Tibial nerve (tissue), 4 donors: ENCODE results near the gene NUDT13. TPM values are rescaled to one million over a fixed set of nuclear protein-coding genes. Genes with fewer than 3 reads are reported as not detected.
A peak's percentile ranks its signal among the peaks of the same experiment; 100 is the strongest.

ENCODE experiments used
- DNase-seq, 2 donors: peaks; one replicate each; pipeline ENCODE4 v3.0.0-alpha.2; 2019; ENCODE audit warnings: low spot score in 2 of 2
- H3K27ac ChIP-seq, 4 donors: fragments of 200-600 bp; sonication (generic) in 3 of 4; one replicate each; pipeline ENCODE4 v1.5.1; 2017 to 2019; ENCODE audit warnings: mild to moderate bottlenecking in 1 of 4
- H3K27me3 ChIP-seq, 2 donors: fragments of 200-600 bp; sonication (generic) in 1 of 2; one replicate each; pipeline versions ENCODE4 v1.5.1 to v1.6.0; 2017 to 2019
- H3K36me3 ChIP-seq, 3 donors: fragments of 200-600 bp; sonication (generic); one replicate each; pipeline ENCODE4 v1.5.1; 2018 to 2019
- H3K4me1 ChIP-seq, 4 donors: fragments of 200-600 bp; sonication (generic) in 3 of 4; one replicate each; pipeline ENCODE4 v1.5.1; 2017 to 2019
- H3K4me3 ChIP-seq, 4 donors: fragments of 200-600 bp; sonication (generic) in 3 of 4; one replicate each; pipeline ENCODE4 v1.5.1; 2017 to 2019; ENCODE audit warnings: mild to moderate bottlenecking in 1 of 4, moderate library complexity in 1 of 4
- H3K9me3 ChIP-seq, 4 donors: fragments of 200-600 bp; sonication (generic) in 3 of 4; one replicate each; pipeline ENCODE4 v1.5.1; 2017 to 2019
- CTCF ChIP-seq, 5 experiments: fragments of 200-600 bp in 3 of 5; fragments of 450-650 bp in 2 of 5; sonication (generic) in 3 of 5; IDR thresholded peaks; one replicate each; pipeline ENCODE4 v1.5.1; 2016 to 2019; ENCODE audit warnings: antibody characterized with exemption in 5 of 5, mild to moderate bottlenecking in 3 of 5, moderate library complexity in 2 of 5
- EP300 ChIP-seq, 2 donors: sonication (generic); formaldehyde crosslinking; IDR thresholded peaks; one replicate each; pipeline ENCODE4 v1.6.1; 2017; ENCODE audit warnings: antibody characterized with exemption in 2 of 2, mild to moderate bottlenecking in 1 of 2
- POLR2A ChIP-seq, 2 donors: fragments of 450-650 bp; IDR thresholded peaks; one replicate each; pipeline ENCODE4 v1.6.1; 2017; ENCODE audit warnings: antibody characterized with exemption in 2 of 2, mild to moderate bottlenecking in 2 of 2, moderate library complexity in 2 of 2
- WGBS, 2 donors: methylation state at CpG; one replicate each; pipeline ENCODE4 v1.1.5; 2018; 5-methylcytosine and 5-hydroxymethylcytosine counted together
- total RNA-seq, 4 donors: library from RNA; depleted of rRNA; stranded (reverse); fragments of >200 nt; gene quantifications; one replicate each; pipeline ENCODE4 v1.1.0, GENCODE V29; 2016

NUDT13 gene
- 10 to 100 TPM in 1 of 4 donors, 1 to 10 TPM in 3; 1.2 to 10.5 (median 4.2) TPM for total RNA-seq

GRCh38 chr10:73110345-73110849, at the start of gene NUDT13:
Gene NUDT13 (plus strand): TSS chr10:73110455. CDS start chr10:73114366, 3,911 bp downstream.
- peak; percentile 57 to 97 for TF ChIP-seq EP300 (IDR thresholded peaks at IDR 0.05)
- TF ChIP-seq POLR2A (IDR thresholded peaks at IDR 0.05): peak in 1 of 2 donors; percentile 44
- no peak for TF ChIP-seq CTCF (IDR thresholded peaks at IDR 0.05)
- Histone ChIP-seq H3K27me3 (no peaks in the 10 kb centered on the region), H3K27ac (peak within 1 kb of the TSS; percentile 18 to 87 (median 76)), H3K36me3 (peaks cover 0 to 6% (median 0%) of the 10 kb centered on the region in 3 donors), H3K4me3 (peak within 1 kb of the TSS; percentile 22 to 58 (median 38)), H3K4me1 (peaks cover 0 to 6% (median 0%) of the 10 kb centered on the region in 4 donors), H3K9me3 (no peaks in the 10 kb centered on the region)
- DNase-seq: peak; percentile 55 to 74
- 0 to 3% methylated on average over 5 of the region's 5 CpGs for WGBS, 2 donors

DNA sequence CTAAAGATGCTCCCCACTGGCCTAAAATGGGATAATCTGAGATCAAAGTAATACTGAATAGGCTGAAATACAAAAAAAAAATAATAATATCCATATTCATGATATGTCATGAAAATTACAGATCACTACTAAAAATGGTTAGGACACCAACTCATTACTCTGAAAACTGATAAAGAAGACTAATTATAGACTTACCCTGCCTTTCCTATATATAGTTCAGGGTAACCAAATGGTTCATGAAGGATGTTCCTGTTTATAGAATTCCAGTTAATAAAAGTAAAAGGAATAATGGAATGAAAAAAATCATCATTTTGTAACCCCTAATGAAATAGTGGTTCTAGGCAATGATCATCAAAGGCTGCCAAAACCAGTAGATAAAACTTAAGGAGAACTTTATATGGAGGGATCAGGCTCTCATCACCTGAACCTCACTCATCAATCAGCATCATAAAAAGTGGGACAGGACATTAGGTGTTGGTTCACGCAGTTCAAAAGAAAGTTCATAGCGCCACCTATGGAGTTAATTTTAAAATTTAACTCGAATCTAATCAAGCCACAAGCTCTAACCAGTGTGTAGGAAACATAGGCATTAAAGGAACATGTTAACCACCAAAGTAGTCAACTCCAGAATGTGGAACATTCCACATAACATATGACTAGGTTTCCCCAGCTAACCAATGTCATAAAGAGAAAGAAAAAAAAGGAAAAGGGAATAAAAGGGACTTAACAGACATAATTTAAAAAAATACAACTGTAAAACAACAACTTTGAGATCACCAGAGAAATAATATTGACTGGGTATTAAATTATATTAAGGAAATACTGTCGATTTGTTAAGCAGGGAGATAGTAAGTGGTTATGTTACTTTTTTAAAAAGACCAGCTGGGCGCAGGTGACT, 49.3 kb upstream of the NUDT13 start:
- Histone ChIP-seq H3K36me3 (peaks cover 0 to 36% (median 0%) of the 10 kb centered on the region in 3 donors), H3K4me1 (no peaks in the 10 kb centered on the region), H3K27me3 (no peaks in the 10 kb centered on the region), H3K27ac (no peak overlapping the region), H3K4me3 (no peak overlapping the region), H3K9me3 (no peaks in the 10 kb centered on the region)
- TF ChIP-seq POLR2A (IDR thresholded peaks at IDR 0.05) (no peak), CTCF (IDR thresholded peaks at IDR 0.05) (peak in 2 of 5 experiments; percentile 33 to 38)
- 42 to 44% methylated on average over 5 of the region's 5 CpGs for WGBS, 2 donors
- no peak for DNase-seq

DNA sequence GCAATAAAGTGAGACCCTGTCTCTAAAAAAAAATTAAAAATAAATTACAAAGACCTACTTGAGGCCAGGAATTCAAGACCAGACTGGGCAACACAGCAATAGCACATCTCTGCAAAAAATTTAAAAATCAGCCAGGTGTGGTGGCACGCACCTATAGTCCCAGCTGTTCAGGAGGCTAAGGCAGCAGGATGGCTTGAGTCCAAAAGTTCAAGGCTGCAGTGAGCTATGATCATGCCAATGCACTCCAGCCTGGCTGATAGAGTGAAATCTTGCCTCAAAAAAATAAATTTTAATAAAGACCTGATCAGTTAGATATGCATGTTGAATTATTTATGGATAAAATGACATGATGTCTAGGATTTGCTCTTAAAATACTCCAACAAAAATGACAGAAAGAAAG, 48.5 kb upstream of the NUDT13 start:
- no peak for TF ChIP-seq POLR2A (IDR thresholded peaks at IDR 0.05)
- TF ChIP-seq EP300 (IDR thresholded peaks at IDR 0.05): no peak
- TF ChIP-seq CTCF (IDR thresholded peaks at IDR 0.05): no peak
- Histone ChIP-seq H3K9me3 (no peaks in the 10 kb centered on the region), H3K27ac (no peak overlapping the region), H3K4me3 (no peak overlapping the region), H3K36me3 (peaks cover 0 to 36% (median 0%) of the 10 kb centered on the region in 3 donors), H3K4me1 (no peaks in the 10 kb centered on the region), H3K27me3 (no peaks in the 10 kb centered on the region)
- WGBS, 2 donors: 93 to 96% methylated on average over 1 of the region's 1 CpG
- DNase-seq: no peak

GRCh38 chr10:73065441-73065840, 44.8 kb upstream of the NUDT13 start:
- Histone ChIP-seq H3K4me3 (no peak overlapping the region), H3K4me1 (no peaks in the 10 kb centered on the region), H3K9me3 (no peaks in the 10 kb centered on the region), H3K27me3 (no peaks in the 10 kb centered on the region), H3K36me3 (peaks cover 0 to 40% (median 0%) of the 10 kb centered on the region in 3 donors), H3K27ac (no peak overlapping the region)
- TF ChIP-seq EP300 (IDR thresholded peaks at IDR 0.05) (no peak), POLR2A (IDR thresholded peaks at IDR 0.05) (no peak), CTCF (IDR thresholded peaks at IDR 0.05) (no peak)
- DNase-seq: no peak
- WGBS, 2 donors: 81 to 93% methylated on average over 1 of the region's 1 CpG

DNA sequence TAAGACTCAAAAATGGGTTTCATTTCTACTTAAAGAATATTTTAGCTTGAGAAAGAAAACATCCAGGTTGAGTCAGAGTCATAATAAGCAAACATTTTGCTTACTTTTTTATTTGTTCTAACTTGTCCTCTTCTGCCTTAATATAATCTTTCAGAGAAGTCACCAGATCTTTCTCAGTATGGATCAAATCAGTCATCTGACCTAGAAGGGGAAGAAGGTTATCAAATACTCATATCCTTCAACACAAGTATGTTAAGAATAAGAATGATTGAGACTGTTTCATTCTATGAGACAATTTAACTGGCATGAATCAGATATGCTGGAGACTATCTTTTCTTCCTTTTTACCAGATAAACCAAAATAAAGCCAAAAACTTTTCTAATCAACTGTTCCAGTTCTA, 36.6 kb upstream of the NUDT13 start:
- Histone ChIP-seq H3K4me3 (no peak overlapping the region), H3K27me3 (no peaks in the 10 kb centered on the region), H3K36me3 (peaks cover 6 to 29% (median 6%) of the 10 kb centered on the region in 3 donors), H3K9me3 (no peaks in the 10 kb centered on the region), H3K27ac (no peak overlapping the region), H3K4me1 (peaks cover 0 to 17% (median 0%) of the 10 kb centered on the region in 4 donors)
- DNase-seq: no peak
- TF ChIP-seq CTCF (IDR thresholded peaks at IDR 0.05) (no peak), EP300 (IDR thresholded peaks at IDR 0.05) (no peak), POLR2A (IDR thresholded peaks at IDR 0.05) (no peak)
